H9 (cell line): ENCODE results near the gene DCLK2. TPM values are rescaled to one million over a fixed set of nuclear protein-coding genes. Genes with fewer than 3 reads are reported as not detected.

Source experiments
- DNase-seq: peaks from one replicate; pipeline ENCODE4 v3.0.0-alpha.2; 2017
- H2AFZ ChIP-seq: one replicate; pipeline ENCODE4 v1.6.1; 2013; ENCODE audit warnings: mild to moderate bottlenecking, low read length, control low read depth, moderate library complexity
- H2AK5ac ChIP-seq: 2 replicates; pipeline ENCODE4 v1.6.1; 2013; ENCODE audit warnings: low read length, control low read depth, mixed read lengths; ENCODE audit not compliant: insufficient read length
- H2BK120ac ChIP-seq: one replicate; pipeline ENCODE4 v1.6.1; 2013; ENCODE audit warnings: low read depth, mild to moderate bottlenecking, low read length, control low read depth, inconsistent platforms; ENCODE audit not compliant: poor library complexity, severe bottlenecking
- H2BK12ac ChIP-seq: 2 replicates; pipeline ENCODE4 v1.6.1; 2013; ENCODE audit warnings: low read length, control low read depth, mixed read lengths, low read depth; ENCODE audit not compliant: insufficient read length
- H2BK15ac ChIP-seq: 2 replicates; pipeline ENCODE4 v1.6.1; 2013; ENCODE audit warnings: low read depth, low read length, control low read depth
- H2BK20ac ChIP-seq: one replicate; pipeline ENCODE4 v1.6.1; 2013; ENCODE audit warnings: low read depth, mild to moderate bottlenecking, low read length, control low read depth, inconsistent platforms; ENCODE audit not compliant: poor library complexity, severe bottlenecking
- H2BK5ac ChIP-seq: 2 replicates; pipeline ENCODE4 v1.6.1; 2013; ENCODE audit warnings: low read length, control low read depth, mixed read lengths; ENCODE audit not compliant: insufficient read length
- H3K14ac ChIP-seq: 2 replicates; pipeline ENCODE4 v1.6.1; 2013; ENCODE audit warnings: low read length, control low read depth; ENCODE audit not compliant: insufficient read depth
- H3K18ac ChIP-seq: 2 replicates; pipeline ENCODE4 v1.6.1; 2013; ENCODE audit warnings: low read depth, mild to moderate bottlenecking, mixed read lengths, low read length, control low read depth; ENCODE audit not compliant: insufficient read length
- H3K23ac ChIP-seq: 2 replicates; pipeline ENCODE4 v1.6.1; 2013; ENCODE audit warnings: low read length, control low read depth, mixed read lengths, low read depth; ENCODE audit not compliant: insufficient read length
- H3K23me2 ChIP-seq: 2 replicates; pipeline ENCODE4 v1.6.1; 2013; ENCODE audit warnings: low read depth, mild to moderate bottlenecking, mixed read lengths, low read length, control low read depth; ENCODE audit not compliant: insufficient read length, poor library complexity, severe bottlenecking
- H3K27ac ChIP-seq: 2 replicates; pipeline ENCODE4 v1.5.1; 2013; ENCODE audit warnings: low read length, control low read depth, mixed read lengths, low read depth; ENCODE audit not compliant: insufficient read length
- H3K27me3 ChIP-seq: 2 replicates; pipeline ENCODE4 v1.6.1; 2013; ENCODE audit warnings: low read length, control low read depth, inconsistent platforms; ENCODE audit not compliant: insufficient read depth
- H3K4ac ChIP-seq: 2 replicates; pipeline ENCODE4 v1.6.1; 2013; ENCODE audit warnings: low read depth, mild to moderate bottlenecking, control low read depth, inconsistent platforms, low read length, moderate library complexity
- H3K4me1 ChIP-seq: 2 replicates; pipeline ENCODE4 v1.6.1; 2013; ENCODE audit warnings: low read length, control low read depth, inconsistent platforms; ENCODE audit not compliant: insufficient read depth
- H3K4me2 ChIP-seq: 2 replicates; pipeline ENCODE4 v1.6.1; 2013; ENCODE audit warnings: low read length, control low read depth, mixed read lengths; ENCODE audit not compliant: insufficient read length, insufficient read depth
- H3K56ac ChIP-seq: 2 replicates; pipeline ENCODE4 v1.6.1; 2013; ENCODE audit warnings: low read depth, mild to moderate bottlenecking, mixed read lengths, low read length, control low read depth; ENCODE audit not compliant: insufficient read length
- H3K79me1 ChIP-seq: 2 replicates; pipeline ENCODE4 v1.6.1; 2013; ENCODE audit warnings: low read depth, mild to moderate bottlenecking, moderate library complexity, low read length, control low read depth, inconsistent platforms; ENCODE audit not compliant: insufficient read depth, poor library complexity, severe bottlenecking
- H3K79me2 ChIP-seq: 2 replicates; pipeline ENCODE4 v1.6.1; 2013; ENCODE audit warnings: low read length, control low read depth, inconsistent platforms; ENCODE audit not compliant: insufficient read depth
- H3K9ac ChIP-seq: 2 replicates; pipeline ENCODE4 v1.6.1; 2013; ENCODE audit warnings: low read length, control low read depth, mixed read lengths; ENCODE audit not compliant: insufficient read length; ENCODE audit errors: extremely low read depth
- H3K9me3 ChIP-seq: one replicate; pipeline ENCODE4 v1.6.1; 2013; ENCODE audit warnings: low read depth, low read length, inconsistent platforms; ENCODE audit not compliant: control insufficient read depth
- H3T11ph ChIP-seq: one replicate; pipeline ENCODE4 v1.6.1; 2013; ENCODE audit warnings: mild to moderate bottlenecking, low read length, control low read depth, inconsistent platforms
- H4K20me1 ChIP-seq: one replicate; pipeline ENCODE4 v1.6.1; 2013; ENCODE audit not compliant: control insufficient read depth, insufficient read length, insufficient read depth
- H4K5ac ChIP-seq: 2 replicates; pipeline ENCODE4 v1.6.1; 2013; ENCODE audit warnings: low read depth, mild to moderate bottlenecking, mixed read lengths, low read length, control low read depth; ENCODE audit not compliant: insufficient read length
- H4K8ac ChIP-seq: replicated peaks from 2 replicates; pipeline ENCODE4 v1.6.1; 2013; ENCODE audit warnings: low read length, control low read depth, mixed read lengths, low read depth; ENCODE audit not compliant: insufficient read length
- H4K91ac ChIP-seq: 2 replicates; pipeline ENCODE4 v1.6.1; 2013; ENCODE audit warnings: low read depth, mild to moderate bottlenecking, moderate library complexity, mixed read lengths, low read length, control low read depth; ENCODE audit not compliant: insufficient read length
- H3K27ac Mint-ChIP-seq, 3 experiments: 2 replicates in 2 of 3; 3 replicates in 1 of 3; pipeline ENCODE4 v1.8.0; 2020 to 2021; ENCODE audit warnings: mixed read lengths in 3 of 3, mild to moderate bottlenecking in 1 of 3, moderate library complexity in 1 of 3
- H3K27me3 Mint-ChIP-seq: 2 replicates; pipeline ENCODE4 v1.8.0; 2021; ENCODE audit warnings: low read depth, mild to moderate bottlenecking, moderate library complexity, mixed read lengths
- H3K36me3 Mint-ChIP-seq, 3 experiments: 2 replicates in 2 of 3; 3 replicates in 1 of 3; pipeline ENCODE4 v1.8.0; 2020 to 2021; ENCODE audit warnings: low read depth in 3 of 3, mixed read lengths in 3 of 3; ENCODE audit not compliant: insufficient read depth in 1 of 3
- H3K4me1 Mint-ChIP-seq, 2 experiments: 2 replicates each; pipeline ENCODE4 v1.8.0; 2020; ENCODE audit warnings: mixed read lengths in 2 of 2
- H3K4me3 Mint-ChIP-seq, 2 experiments: 2 replicates in 1 of 2; 3 replicates in 1 of 2; pipeline ENCODE4 v1.8.0; 2020 to 2021; ENCODE audit warnings: mild to moderate bottlenecking in 2 of 2, mixed read lengths in 2 of 2, moderate library complexity in 1 of 2
- H3K9me3 Mint-ChIP-seq, 2 experiments: 2 replicates in 1 of 2; 3 replicates in 1 of 2; pipeline ENCODE4 v1.8.0; 2020; ENCODE audit warnings: mild to moderate bottlenecking in 2 of 2, mixed read lengths in 2 of 2, moderate library complexity in 1 of 2
- CTCF ChIP-seq: fragments of 200-600 bp; sonication (generic); conservative IDR thresholded peaks from 3 replicates; pipeline ENCODE4 v1.8.0; 2021; ENCODE audit warnings: antibody characterized with exemption, mild to moderate bottlenecking
- WGBS: extraction: QIAGEN DNeasy Blood & Tissue Kit; methylation state at CpG from one replicate; pipeline ENCODE4 v1.1.7; 2013; ENCODE audit warnings: missing lambda C conversion rate, low lambda C conversion rate, mixed read lengths; ENCODE audit not compliant: insufficient read length; ENCODE audit errors: extremely low coverage; 5-methylcytosine and 5-hydroxymethylcytosine counted together
- total RNA-seq: library from RNA; stranded (reverse); gene quantifications from 2 replicates; pipeline ENCODE4 v1.2.1, GENCODE V29; 2021

The DCLK2 gene
- total RNA-seq, 1 experiment from 2014 or later: 0.33 TPM

DNA sequence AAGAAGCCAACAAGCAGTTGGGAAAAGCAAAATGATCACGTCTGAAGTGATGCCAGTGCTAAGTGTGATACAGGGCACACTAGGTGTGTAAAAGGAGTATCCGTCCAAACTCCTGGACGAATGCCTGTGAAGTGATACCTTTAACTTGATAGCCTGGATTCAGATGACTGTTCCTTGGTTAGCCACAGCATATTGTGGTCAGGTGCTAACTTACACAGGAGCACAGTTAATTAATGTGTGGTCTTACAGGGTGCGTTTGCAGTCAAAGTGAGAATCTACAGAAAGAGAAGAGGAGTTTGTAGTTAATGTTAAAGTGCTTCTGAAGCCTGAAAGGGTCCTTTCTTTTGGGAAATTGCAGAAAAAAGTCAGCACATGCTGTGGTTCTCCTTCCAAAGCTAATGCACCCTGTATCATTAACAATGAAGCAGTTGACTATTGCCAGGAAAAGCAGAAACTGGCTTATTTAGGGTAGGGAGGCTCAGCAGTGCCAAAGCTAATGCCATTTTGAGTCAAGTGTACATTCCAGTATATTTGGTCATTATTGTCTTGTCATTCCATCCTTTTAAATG, 61.1 kb downstream of the DCLK2 start:
- H3K27me3 ChIP-seq: no peaks in the 10 kb centered on the region
- no peaks in the 10 kb centered on the region for H3K79me2 ChIP-seq
- H3K79me1 ChIP-seq: no peaks in the 10 kb centered on the region
- no peak overlapping the region for H4K91ac ChIP-seq
- H3K27ac ChIP-seq: no peak overlapping the region
- no peak overlapping the region for H3K14ac ChIP-seq
- no peaks in the 10 kb centered on the region for H3K4me1 ChIP-seq
- Mint-ChIP-seq H3K27me3 (no peaks in the 10 kb centered on the region), H3K36me3 (peaks cover 0 to 11% (median 0%) of the 10 kb centered on the region in 3 experiments; a peak in 2 of 7 replicates), H3K4me1 (peaks cover 0 to 3% of the 10 kb centered on the region in 2 experiments; a peak in 1 of 4 replicates), H3K27ac (peak overlapping the region in 1 of 3 experiments; percentile 21; a peak in 1 of 7 replicates), H3K4me3 (no peak overlapping the region), H3K9me3 (peaks cover 11 to 12% of the 10 kb centered on the region in 2 experiments; a peak in 4 of 5 replicates)
- no peak overlapping the region for H3K18ac ChIP-seq
- TF ChIP-seq CTCF: no peak
- no peak overlapping the region for H3T11ph ChIP-seq
- H3K9ac ChIP-seq: no peak overlapping the region
- no peak overlapping the region for H2BK120ac ChIP-seq
- H3K23me2 ChIP-seq: no peaks in the 10 kb centered on the region
- H3K9me3 ChIP-seq: no peaks in the 10 kb centered on the region
- H4K5ac ChIP-seq: no peak overlapping the region
- H2BK5ac ChIP-seq: no peak overlapping the region
- no peak overlapping the region for H2AK5ac ChIP-seq
- no peak overlapping the region for H2BK12ac ChIP-seq
- H4K8ac ChIP-seq: no peak overlapping the region
- H2BK15ac ChIP-seq: no peak overlapping the region
- H2BK20ac ChIP-seq: no peak overlapping the region
- H4K20me1 ChIP-seq: no peaks in the 10 kb centered on the region
- no peak overlapping the region for H2AFZ ChIP-seq
- H3K4me2 ChIP-seq: no peak overlapping the region
- no peak overlapping the region for H3K23ac ChIP-seq
- no CpG with 5 or more reads among the region's 4 CpGs for WGBS
- H3K56ac ChIP-seq: no peak overlapping the region
- no peak overlapping the region for H3K4ac ChIP-seq
- DNase-seq: no peak
